Neural progenitor cell (in vitro differentiated cells): ENCODE data around the gene NOS1AP. TPM values are rescaled to one million over a fixed set of nuclear protein-coding genes. Genes with fewer than 3 reads are reported as not detected.

Source experiments
- DNase-seq: peaks from one replicate; pipeline ENCODE4 v3.0.0-alpha.2; 2016; ENCODE audit warnings: low spot score
- H2AFZ ChIP-seq: fragments of 200-600 bp; sonication (generic); replicated peaks from 2 replicates; pipeline ENCODE4 v1.6.1; 2016; ENCODE audit warnings: antibody characterized with exemption
- H3F3A ChIP-seq: fragments of 200-600 bp; sonication (generic); 2 replicates; pipeline ENCODE4 v1.6.1; 2016; ENCODE audit warnings: antibody characterized with exemption, low read depth
- H3K27ac ChIP-seq: fragments of 200-600 bp; sonication (generic); 2 replicates; pipeline ENCODE4 v1.5.1; 2016; ENCODE audit warnings: mild to moderate bottlenecking
- H3K27me3 ChIP-seq: fragments of 200-600 bp; sonication (generic); 2 replicates; pipeline ENCODE4 v1.6.1; 2016; ENCODE audit warnings: mild to moderate bottlenecking, moderate library complexity
- H3K36me3 ChIP-seq: fragments of 200-600 bp; sonication (generic); 2 replicates; pipeline ENCODE4 v1.5.1; 2016
- H3K4me1 ChIP-seq: fragments of 200-600 bp; sonication (generic); 2 replicates; pipeline ENCODE4 v1.6.1; 2016; ENCODE audit warnings: mixed run types
- H3K4me2 ChIP-seq: fragments of 200-600 bp; sonication (generic); 2 replicates; pipeline ENCODE4 v1.6.1; 2016
- H3K4me3 ChIP-seq: fragments of 200-600 bp; sonication (generic); 2 replicates; pipeline ENCODE4 v1.5.1; 2016
- H3K79me2 ChIP-seq: fragments of 200-600 bp; sonication (generic); 2 replicates; pipeline ENCODE4 v1.6.1; 2016; ENCODE audit warnings: low read depth
- H3K9ac ChIP-seq: fragments of 200-600 bp; sonication (generic); 2 replicates; pipeline ENCODE4 v1.6.1; 2016
- H3K9me3 ChIP-seq: fragments of 200-600 bp; sonication (generic); 2 replicates; pipeline ENCODE4 v1.5.1; 2016; ENCODE audit warnings: low read depth
- H4K20me1 ChIP-seq: fragments of 200-600 bp; sonication (generic); 2 replicates; pipeline ENCODE4 v1.6.1; 2016; ENCODE audit warnings: low read depth
- H3K27ac Mint-ChIP-seq: 3 replicates; pipeline ENCODE4 v1.8.0; 2021; ENCODE audit warnings: mixed read lengths
- H3K27me3 Mint-ChIP-seq: 2 replicates; pipeline ENCODE4 v1.8.0; 2022; ENCODE audit warnings: low read depth, mild to moderate bottlenecking, inconsistent platforms, moderate library complexity, mixed read lengths; ENCODE audit not compliant: insufficient read depth
- H3K36me3 Mint-ChIP-seq: 3 replicates; pipeline ENCODE4 v1.8.0; 2021; ENCODE audit warnings: mixed read lengths
- H3K4me1 Mint-ChIP-seq: 3 replicates; pipeline ENCODE4 v1.8.0; 2021; ENCODE audit warnings: mixed read lengths
- H3K4me3 Mint-ChIP-seq: 3 replicates; pipeline ENCODE4 v1.8.0; 2021; ENCODE audit warnings: mild to moderate bottlenecking, moderate library complexity, mixed read lengths
- H3K9me3 Mint-ChIP-seq: 3 replicates; pipeline ENCODE4 v1.8.0; 2020; ENCODE audit warnings: mixed read lengths
- EZH2 ChIP-seq: fragments of 200-600 bp; sonication (generic); IDR thresholded peaks from 2 replicates; pipeline ENCODE4 v1.6.1; 2017; ENCODE audit warnings: antibody characterized with exemption, mild to moderate bottlenecking, moderate library complexity
- EZH2phosphoT487 ChIP-seq: fragments of 200-600 bp; sonication (generic); IDR thresholded peaks from 2 replicates; pipeline ENCODE4 v1.6.1; 2017; ENCODE audit warnings: antibody characterized with exemption
- total RNA-seq: library from RNA; depleted of rRNA; stranded (reverse); fragments of >200 nt; gene quantifications from 2 replicates; pipeline ENCODE4 v1.2.3, GENCODE V29; 2015; ENCODE audit warnings: low replicate concordance
- TF ChIP-seq, protein P1 (sequence below): fragments of 200-600 bp; sonication (generic); IDR thresholded peaks from 2 replicates; pipeline ENCODE4 v1.5.1; 2017; ENCODE audit warnings: antibody characterized with exemption, mild to moderate bottlenecking

The NOS1AP gene
- total RNA-seq, 1 donor from 2014 or later = 2.4 TPM

DNA sequence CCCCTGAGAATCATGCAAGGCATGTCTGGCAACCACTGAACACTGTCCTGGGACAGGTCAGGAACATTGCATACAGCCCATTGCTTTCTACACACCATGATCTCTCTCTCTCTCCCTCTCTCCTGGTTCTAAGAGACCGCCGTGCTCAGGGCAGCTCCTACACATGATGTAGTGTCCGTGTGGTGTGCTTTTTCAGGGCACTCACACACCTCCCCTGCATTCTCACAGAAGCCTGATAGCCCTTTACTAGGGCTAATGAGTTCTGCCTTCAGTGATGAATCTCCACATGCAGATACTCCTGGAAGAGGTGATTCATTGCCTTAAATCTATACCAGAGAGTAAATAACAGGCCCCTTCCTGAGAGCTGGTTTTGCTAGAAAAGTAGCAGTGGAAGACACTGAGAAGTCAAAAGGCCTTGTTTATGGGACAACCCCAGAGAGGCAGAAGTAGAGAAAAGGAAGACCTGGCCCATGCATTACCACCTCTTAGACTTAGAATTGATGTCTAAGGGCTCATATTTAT lies 38.7 kb upstream of the NOS1AP start:
- Histone ChIP-seq H3K4me1 (no peaks in the 10 kb centered on the region), H3K9me3 (no peaks in the 10 kb centered on the region), H3K27ac (no peak overlapping the region), H3K27me3 (peaks cover 29% of the 10 kb centered on the region), H4K20me1 (no peaks in the 10 kb centered on the region), H3K9ac (no peak overlapping the region), H3K4me3 (no peak overlapping the region), H3K36me3 (no peaks in the 10 kb centered on the region), H3F3A (no peaks in the 10 kb centered on the region), H3K4me2 (no peak overlapping the region), H2AFZ (no peak overlapping the region), H3K79me2 (no peaks in the 10 kb centered on the region)
- peaks cover 4% of the 10 kb centered on the region for H3K9me3 Mint-ChIP-seq
- H3K27me3 Mint-ChIP-seq = peaks cover 12% of the 10 kb centered on the region
- TF ChIP-seq, protein P1, sequence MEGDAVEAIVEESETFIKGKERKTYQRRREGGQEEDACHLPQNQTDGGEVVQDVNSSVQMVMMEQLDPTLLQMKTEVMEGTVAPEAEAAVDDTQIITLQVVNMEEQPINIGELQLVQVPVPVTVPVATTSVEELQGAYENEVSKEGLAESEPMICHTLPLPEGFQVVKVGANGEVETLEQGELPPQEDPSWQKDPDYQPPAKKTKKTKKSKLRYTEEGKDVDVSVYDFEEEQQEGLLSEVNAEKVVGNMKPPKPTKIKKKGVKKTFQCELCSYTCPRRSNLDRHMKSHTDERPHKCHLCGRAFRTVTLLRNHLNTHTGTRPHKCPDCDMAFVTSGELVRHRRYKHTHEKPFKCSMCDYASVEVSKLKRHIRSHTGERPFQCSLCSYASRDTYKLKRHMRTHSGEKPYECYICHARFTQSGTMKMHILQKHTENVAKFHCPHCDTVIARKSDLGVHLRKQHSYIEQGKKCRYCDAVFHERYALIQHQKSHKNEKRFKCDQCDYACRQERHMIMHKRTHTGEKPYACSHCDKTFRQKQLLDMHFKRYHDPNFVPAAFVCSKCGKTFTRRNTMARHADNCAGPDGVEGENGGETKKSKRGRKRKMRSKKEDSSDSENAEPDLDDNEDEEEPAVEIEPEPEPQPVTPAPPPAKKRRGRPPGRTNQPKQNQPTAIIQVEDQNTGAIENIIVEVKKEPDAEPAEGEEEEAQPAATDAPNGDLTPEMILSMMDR = no peak
- TF ChIP-seq EZH2 (no peak), EZH2phosphoT487 (no peak)
- H3K36me3 Mint-ChIP-seq = peaks cover 2% of the 10 kb centered on the region
- no peak overlapping the region for H3K4me3 Mint-ChIP-seq
- H3K4me1 Mint-ChIP-seq = no peaks in the 10 kb centered on the region
- DNase-seq = no peak
- H3K27ac Mint-ChIP-seq = no peak overlapping the region

GRCh38 chr1:162033428-162033827 lies 36.1 kb upstream of the NOS1AP start:
- no peak overlapping the region for H3K4me3 Mint-ChIP-seq
- H4K20me1 ChIP-seq = no peaks in the 10 kb centered on the region
- H3K4me3 ChIP-seq = no peak overlapping the region
- no peak overlapping the region for H3K9ac ChIP-seq
- DNase-seq = no peak
- H3K27me3 Mint-ChIP-seq = peaks cover 16% of the 10 kb centered on the region
- no peak for TF ChIP-seq EZH2phosphoT487
- no peak for TF ChIP-seq EZH2
- TF ChIP-seq, protein P1 = no peak
- peaks cover 16% of the 10 kb centered on the region for H3K27me3 ChIP-seq
- H3K9me3 ChIP-seq = no peaks in the 10 kb centered on the region
- H3K36me3 Mint-ChIP-seq = no peaks in the 10 kb centered on the region
- no peak overlapping the region for H2AFZ ChIP-seq
- no peak overlapping the region for H3K27ac ChIP-seq
- H3K36me3 ChIP-seq = no peaks in the 10 kb centered on the region
- H3F3A ChIP-seq = no peaks in the 10 kb centered on the region
- no peaks in the 10 kb centered on the region for H3K79me2 ChIP-seq
- H3K27ac Mint-ChIP-seq = no peak overlapping the region
- H3K4me1 Mint-ChIP-seq = no peaks in the 10 kb centered on the region
- H3K4me1 ChIP-seq = no peaks in the 10 kb centered on the region
- no peaks in the 10 kb centered on the region for H3K9me3 Mint-ChIP-seq
- H3K4me2 ChIP-seq = no peak overlapping the region

DNA sequence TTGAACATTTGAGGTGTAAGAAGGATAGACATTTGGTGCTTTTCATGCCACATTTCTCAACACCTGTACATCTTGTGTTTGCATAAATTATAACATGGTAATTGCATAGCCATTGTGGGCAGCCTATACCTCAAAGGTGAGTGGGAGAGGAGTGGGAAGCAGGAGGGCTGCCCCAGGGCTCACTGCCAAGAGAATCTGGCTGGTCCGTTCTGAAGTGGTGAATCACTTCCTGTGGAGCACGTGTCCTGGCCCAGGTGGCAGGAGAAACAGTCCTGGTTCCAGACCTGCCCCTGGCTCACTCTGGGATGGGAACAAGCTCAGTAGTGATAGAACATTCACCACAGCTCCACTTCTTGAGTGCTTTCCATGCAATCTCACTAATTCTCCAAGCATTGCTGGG lies 34.2 kb upstream of the NOS1AP start:
- H3K79me2 ChIP-seq = no peaks in the 10 kb centered on the region
- peaks cover 16% of the 10 kb centered on the region for H3K27me3 ChIP-seq
- Mint-ChIP-seq H3K4me3 (no peak overlapping the region), H3K27ac (no peak overlapping the region), H3K4me1 (no peaks in the 10 kb centered on the region), H3K9me3 (no peaks in the 10 kb centered on the region), H3K36me3 (no peaks in the 10 kb centered on the region), H3K27me3 (peaks cover 11% of the 10 kb centered on the region)
- no peak overlapping the region for H3K4me2 ChIP-seq
- H3K9me3 ChIP-seq = no peaks in the 10 kb centered on the region
- TF ChIP-seq, protein P1 = no peak
- TF ChIP-seq EZH2phosphoT487 (no peak), EZH2 (no peak)
- no peak overlapping the region for H3K27ac ChIP-seq
- H3K4me3 ChIP-seq = no peak overlapping the region
- no peak overlapping the region for H3K9ac ChIP-seq
- no peaks in the 10 kb centered on the region for H3F3A ChIP-seq
- no peak for DNase-seq
- H3K36me3 ChIP-seq = no peaks in the 10 kb centered on the region
- H3K4me1 ChIP-seq = no peaks in the 10 kb centered on the region
- no peaks in the 10 kb centered on the region for H4K20me1 ChIP-seq
- no peak overlapping the region for H2AFZ ChIP-seq
